Neuronal stem cell (in vitro differentiated cells): ENCODE results near the gene TDRD12.
A peak's percentile ranks its signal among the peaks of the same experiment; 100 is the strongest.

Experiments used
- DNase-seq: peaks from one replicate; pipeline ENCODE4 v3.0.0-alpha.2; 2013; ENCODE audit warnings: low spot score
- H2AFZ ChIP-seq: one replicate; pipeline ENCODE4 v1.6.1; 2013; ENCODE audit warnings: mild to moderate bottlenecking, low read length, inconsistent platforms
- H2AK5ac ChIP-seq: 2 replicates; pipeline ENCODE4 v1.6.1; 2013; ENCODE audit warnings: low read depth, mild to moderate bottlenecking, inconsistent platforms, low read length, moderate library complexity, mixed read lengths
- H2BK120ac ChIP-seq: 2 replicates; pipeline ENCODE4 v1.6.1; 2013; ENCODE audit warnings: low read depth, mild to moderate bottlenecking, inconsistent platforms, low read length, moderate library complexity, mixed read lengths
- H2BK12ac ChIP-seq: one replicate; pipeline ENCODE4 v1.6.1; 2013; ENCODE audit warnings: low read length, inconsistent platforms
- H2BK15ac ChIP-seq: 2 replicates; pipeline ENCODE4 v1.6.1; 2013; ENCODE audit warnings: mild to moderate bottlenecking, low read length, inconsistent platforms, mixed read lengths
- H2BK5ac ChIP-seq: one replicate; pipeline ENCODE4 v1.6.1; 2013; ENCODE audit warnings: inconsistent platforms, mild to moderate bottlenecking, low read length, moderate library complexity
- H3K14ac ChIP-seq: one replicate; pipeline ENCODE4 v1.6.1; 2013; ENCODE audit warnings: low read length, inconsistent platforms
- H3K18ac ChIP-seq: 2 replicates; pipeline ENCODE4 v1.6.1; 2013; ENCODE audit warnings: low read length, inconsistent platforms
- H3K23ac ChIP-seq: 2 replicates; pipeline ENCODE4 v1.6.1; 2013; ENCODE audit warnings: low read depth, mild to moderate bottlenecking, mixed read lengths, low read length, inconsistent platforms; ENCODE audit not compliant: poor library complexity
- H3K27ac ChIP-seq: replicated peaks from 3 replicates; pipeline ENCODE4 v1.5.1; 2013; ENCODE audit warnings: low read length, inconsistent platforms
- H3K27me3 ChIP-seq, 3 experiments: 2 replicates each; pipeline ENCODE4 v1.6.1; 2013; ENCODE audit warnings: low read length in 3 of 3, mild to moderate bottlenecking in 2 of 3, inconsistent platforms in 1 of 3, low read depth in 1 of 3, mixed read lengths in 1 of 3, moderate library complexity in 1 of 3; ENCODE audit not compliant: control insufficient read depth in 3 of 3, insufficient read depth in 3 of 3
- H3K36me3 ChIP-seq, 2 donors: replicated peaks in 1 of 2; 2 replicates each; pipeline ENCODE4 v1.6.1; 2013; ENCODE audit warnings: low read length in 2 of 2; ENCODE audit not compliant: control insufficient read depth in 2 of 2, insufficient read depth in 2 of 2
- H3K4ac ChIP-seq: 2 replicates; pipeline ENCODE4 v1.6.1; 2013; ENCODE audit warnings: inconsistent platforms, mild to moderate bottlenecking, low read length, moderate library complexity
- H3K4me1 ChIP-seq, 2 donors: 1 replicate in 1 of 2; 2 replicates in 1 of 2; pipeline ENCODE4 v1.6.1; 2013; ENCODE audit warnings: low read length in 2 of 2, low read depth in 1 of 2; ENCODE audit not compliant: control insufficient read depth in 2 of 2, insufficient read depth in 1 of 2
- H3K4me2 ChIP-seq: one replicate; pipeline ENCODE4 v1.6.1; 2013; ENCODE audit warnings: mild to moderate bottlenecking, low read length, inconsistent platforms; ENCODE audit not compliant: insufficient read depth, poor library complexity, severe bottlenecking
- H3K4me3 ChIP-seq, 2 donors: 2 replicates each; pipeline ENCODE4 v1.5.1; 2013; ENCODE audit warnings: low read length in 2 of 2, mild to moderate bottlenecking in 2 of 2, inconsistent platforms in 1 of 2, moderate library complexity in 1 of 2
- H3K79me1 ChIP-seq: one replicate; pipeline ENCODE4 v1.6.1; 2013; ENCODE audit warnings: low read depth, mild to moderate bottlenecking, inconsistent platforms, low read length, moderate library complexity
- H3K9ac ChIP-seq: one replicate; pipeline ENCODE4 v1.6.1; 2013; ENCODE audit warnings: mild to moderate bottlenecking, low read depth, low read length, inconsistent platforms; ENCODE audit not compliant: poor library complexity
- H3K9me3 ChIP-seq, 2 donors: replicated peaks in 1 of 2; 2 replicates each; pipeline versions ENCODE3 to v1.6.1; 2013; ENCODE audit warnings: low read length in 2 of 2, mild to moderate bottlenecking in 2 of 2, inconsistent platforms in 1 of 2, low read depth in 1 of 2, mixed read lengths in 1 of 2, moderate library complexity in 1 of 2; ENCODE audit not compliant: control insufficient read depth in 2 of 2, insufficient read depth in 1 of 2
- H4K8ac ChIP-seq: one replicate; pipeline ENCODE4 v1.6.1; 2013; ENCODE audit warnings: low read depth, mild to moderate bottlenecking, inconsistent platforms, low read length, moderate library complexity
- H4K91ac ChIP-seq: one replicate; pipeline ENCODE4 v1.6.1; 2013; ENCODE audit warnings: low read length, low read depth, mild to moderate bottlenecking, inconsistent platforms; ENCODE audit not compliant: poor library complexity
- WGBS, 2 donors: extraction: QIAGEN DNeasy Blood & Tissue Kit; methylation state at CpG; one replicate each; pipeline ENCODE4 v1.1.7; 2013; ENCODE audit warnings: missing lambda C conversion rate in 2 of 2, mixed read lengths in 1 of 2; ENCODE audit not compliant: insufficient read length in 2 of 2, insufficient replicate concordance in 1 of 2; ENCODE audit errors: extremely low coverage in 2 of 2; 5-methylcytosine and 5-hydroxymethylcytosine counted together

TDRD12 gene

DNA sequence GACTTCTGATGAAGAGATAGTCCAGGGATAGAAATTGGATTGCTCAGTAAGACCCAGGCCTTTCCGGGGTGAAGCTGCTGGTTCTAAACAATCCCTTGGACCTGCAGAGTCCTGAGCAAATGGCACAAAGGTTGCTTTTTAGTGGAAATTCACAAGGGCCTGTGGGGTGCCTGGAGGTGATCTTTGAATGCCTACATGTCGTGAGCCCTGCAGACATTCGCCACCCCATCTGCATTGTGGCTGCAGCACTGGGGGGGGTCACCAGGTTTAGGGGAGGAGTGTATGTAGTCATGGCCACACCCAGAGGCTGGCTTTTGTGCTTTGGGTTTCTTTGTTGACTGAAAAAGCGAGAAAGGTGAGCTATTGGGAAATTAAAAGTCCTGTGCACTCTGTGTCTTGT is 108.6 kb downstream of the TDRD12 start:
- no peak overlapping the region for H2BK15ac ChIP-seq
- DNase-seq: no peak
- H3K23ac ChIP-seq: no peak overlapping the region
- no peak overlapping the region for H2BK120ac ChIP-seq
- H3K4me2 ChIP-seq: no peak overlapping the region
- no peak overlapping the region for H3K9ac ChIP-seq
- no peak overlapping the region for H4K91ac ChIP-seq
- no peak overlapping the region for H2BK12ac ChIP-seq
- H3K27ac ChIP-seq: no peak overlapping the region
- H2AK5ac ChIP-seq: no peak overlapping the region
- no peak overlapping the region for H3K18ac ChIP-seq
- WGBS, 2 donors: no CpG with 5 or more reads among the region's 4 CpGs
- H4K8ac ChIP-seq: no peak overlapping the region
- no peak overlapping the region for H2AFZ ChIP-seq
- no peak overlapping the region for H2BK5ac ChIP-seq
- H3K79me1 ChIP-seq: no peaks in the 10 kb centered on the region
- no peak overlapping the region for H3K4me3 ChIP-seq
- H3K27me3 ChIP-seq: no peaks in the 10 kb centered on the region
- H3K36me3 ChIP-seq: no peaks in the 10 kb centered on the region
- H3K4me1 ChIP-seq: peaks cover 13 to 17% of the 10 kb centered on the region in 2 donors
- H3K9me3 ChIP-seq: peaks cover 0 to 2% of the 10 kb centered on the region in 2 donors
- no peak overlapping the region for H3K14ac ChIP-seq
- no peak overlapping the region for H3K4ac ChIP-seq

- Histone ChIP-seq H3K18ac (peak overlapping the region; percentile 33), H3K4me2 (no peak overlapping the region), H3K9me3 (no peaks in the 10 kb centered on the region), H3K4ac (no peak overlapping the region), H3K27me3 (no peaks in the 10 kb centered on the region), H3K14ac (no peak overlapping the region), H4K91ac (no peak overlapping the region), H2BK15ac (no peak overlapping the region), H3K23ac (no peak overlapping the region), H2BK120ac (no peak overlapping the region), H3K79me1 (no peaks in the 10 kb centered on the region), H2AK5ac (no peak overlapping the region), H2BK5ac (no peak overlapping the region), H3K27ac (no peak overlapping the region), H3K9ac (no peak overlapping the region), H3K36me3 (no peaks in the 10 kb centered on the region), H3K4me1 (peaks cover 13 to 17% of the 10 kb centered on the region in 2 donors), H2BK12ac (no peak overlapping the region), H2AFZ (no peak overlapping the region), H3K4me3 (no peak overlapping the region), H4K8ac (no peak overlapping the region)
- no peak for DNase-seq
- WGBS, 2 donors: no CpG with 5 or more reads among the region's 15 CpGs
Measured at GRCh38 chr19:32828643-32829344, 109.2 kb downstream of the TDRD12 start.

DNA sequence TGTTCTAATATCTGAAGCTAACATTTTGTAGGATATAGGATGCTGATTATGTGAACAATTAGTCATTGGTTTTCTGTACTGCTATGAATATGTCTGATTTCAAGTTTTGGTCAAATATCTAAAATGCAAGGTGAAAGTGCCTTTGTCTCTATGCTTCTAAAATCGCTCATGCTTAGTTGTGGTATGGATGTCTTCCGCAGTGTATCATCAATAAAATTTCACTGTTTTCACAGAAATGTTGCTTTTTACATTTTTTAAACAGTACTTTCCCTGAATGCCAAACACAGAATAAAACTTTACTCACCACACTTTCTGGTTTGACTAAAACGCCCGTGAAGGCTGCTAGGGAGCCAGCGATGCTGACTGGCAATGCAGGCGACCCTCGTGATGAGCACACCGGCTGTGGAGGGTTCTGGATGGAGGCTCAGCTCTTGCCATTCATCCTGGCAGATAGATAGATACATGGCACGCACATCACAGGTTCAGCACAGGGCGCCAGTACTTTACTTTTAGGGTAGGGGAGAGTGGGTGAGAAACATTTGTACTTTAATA is 109.9 kb downstream of the TDRD12 start:
- Histone ChIP-seq H3K36me3 (no peaks in the 10 kb centered on the region), H2AFZ (no peak overlapping the region), H3K4me2 (no peak overlapping the region), H3K23ac (no peak overlapping the region), H2AK5ac (no peak overlapping the region), H3K27me3 (no peaks in the 10 kb centered on the region), H3K27ac (no peak overlapping the region), H3K9me3 (no peaks in the 10 kb centered on the region), H2BK12ac (no peak overlapping the region), H4K91ac (no peak overlapping the region), H3K79me1 (no peaks in the 10 kb centered on the region), H2BK120ac (no peak overlapping the region), H3K4ac (no peak overlapping the region), H2BK5ac (no peak overlapping the region), H3K4me1 (peaks cover 9 to 11% of the 10 kb centered on the region in 2 donors), H3K18ac (no peak overlapping the region), H3K4me3 (no peak overlapping the region), H3K9ac (no peak overlapping the region), H2BK15ac (no peak overlapping the region), H3K14ac (no peak overlapping the region), H4K8ac (no peak overlapping the region)
- no CpG with 5 or more reads among the region's 10 CpGs for WGBS, 2 donors
- no peak for DNase-seq

DNA sequence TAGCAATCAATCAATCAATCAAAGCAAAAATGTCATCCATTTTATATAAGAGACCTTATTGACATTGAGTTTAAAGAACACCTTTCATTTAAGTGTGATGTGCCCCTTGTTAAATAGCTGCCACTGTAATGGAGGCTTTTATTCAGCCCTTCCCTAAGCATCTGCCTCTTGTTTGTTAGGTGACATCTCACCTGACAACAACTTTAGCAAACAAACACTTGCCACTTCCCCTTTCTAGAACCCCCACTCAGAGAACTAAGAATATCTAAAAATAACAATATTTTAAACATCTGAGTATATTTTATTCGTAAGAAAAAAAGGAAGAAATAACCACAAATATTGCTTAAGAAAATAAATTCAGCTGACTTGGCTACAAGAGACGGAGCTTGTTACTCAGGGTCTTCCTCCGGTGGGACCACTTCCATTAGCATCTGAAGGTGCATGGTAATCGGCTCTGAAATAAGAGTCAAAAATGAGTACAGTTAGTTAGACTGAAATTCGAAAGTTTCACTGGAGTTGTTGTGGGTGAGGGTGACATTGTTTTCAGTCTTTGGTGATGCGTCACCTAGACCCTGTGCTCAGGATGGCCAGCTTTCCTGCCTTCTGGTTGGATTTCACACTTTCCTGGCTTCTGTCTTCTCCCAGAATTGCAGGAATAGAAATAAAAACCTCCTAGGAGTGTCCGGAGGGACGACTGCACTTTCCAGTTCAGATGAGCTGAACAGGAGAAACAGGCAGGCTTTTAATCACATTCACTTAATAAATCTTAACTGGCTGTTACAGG is 110.9 kb downstream of the TDRD12 start:
- Histone ChIP-seq H3K4me3 (no peak overlapping the region), H3K9ac (no peak overlapping the region), H3K4me1 (peaks cover 0 to 2% of the 10 kb centered on the region in 2 donors), H3K18ac (no peak overlapping the region), H3K4me2 (no peak overlapping the region), H3K9me3 (no peaks in the 10 kb centered on the region), H2AK5ac (no peak overlapping the region), H3K36me3 (no peaks in the 10 kb centered on the region), H2BK12ac (no peak overlapping the region), H4K8ac (no peak overlapping the region), H3K4ac (no peak overlapping the region), H2BK5ac (no peak overlapping the region), H3K27ac (no peak overlapping the region), H2AFZ (no peak overlapping the region), H3K23ac (no peak overlapping the region), H4K91ac (no peak overlapping the region), H3K14ac (no peak overlapping the region), H2BK15ac (no peak overlapping the region), H3K79me1 (no peaks in the 10 kb centered on the region), H3K27me3 (no peaks in the 10 kb centered on the region), H2BK120ac (no peak overlapping the region)
- no peak for DNase-seq
- no CpG with 5 or more reads among the region's 8 CpGs for WGBS, 2 donors
